Chondrocyte (in vitro differentiated cells): ENCODE results near the gene SNUPN. TPM values are rescaled to one million over a fixed set of nuclear protein-coding genes. Genes with fewer than 3 reads are reported as not detected.
A peak's percentile ranks its signal among the peaks of the same experiment; 100 is the strongest.

Source experiments
- DNase-seq: peaks from one replicate; pipeline ENCODE4 v3.0.0; 2021; ENCODE audit warnings: mixed read lengths, low spot score
- H3K27ac Mint-ChIP-seq: one replicate; pipeline ENCODE4 v1.8.0; 2021; ENCODE audit warnings: mild to moderate bottlenecking, moderate library complexity, mixed read lengths; ENCODE audit not compliant: unreplicated experiment
- H3K27me3 Mint-ChIP-seq: 2 replicates; pipeline ENCODE4 v1.8.0; 2021; ENCODE audit warnings: low read depth, mixed read lengths
- H3K36me3 Mint-ChIP-seq: 2 replicates; pipeline ENCODE4 v1.8.0; 2021; ENCODE audit warnings: low read depth, mixed read lengths
- H3K4me1 Mint-ChIP-seq: 2 replicates; pipeline ENCODE4 v1.8.0; 2021; ENCODE audit warnings: low read depth, mild to moderate bottlenecking, mixed read lengths
- H3K4me3 Mint-ChIP-seq: one replicate; pipeline ENCODE4 v1.8.0; 2021; ENCODE audit warnings: mild to moderate bottlenecking, moderate library complexity, mixed read lengths; ENCODE audit not compliant: unreplicated experiment
- H3K9me3 Mint-ChIP-seq: 2 replicates; pipeline ENCODE4 v1.8.0; 2021; ENCODE audit warnings: low read depth, mixed read lengths
- total RNA-seq: library from RNA; stranded (reverse); gene quantifications from 3 replicates; pipeline ENCODE4 v1.2.1, GENCODE V29; 2021
- TF ChIP-seq, protein P1 (sequence below): fragments of 200-600 bp; sonication (generic); IDR thresholded peaks from 2 replicates; pipeline ENCODE4 v1.5.0; 2021; ENCODE audit warnings: antibody characterized with exemption, mild to moderate bottlenecking, moderate library complexity

The SNUPN gene
- total RNA-seq, 1 donor from 2014 or later = 21.7 TPM

DNA sequence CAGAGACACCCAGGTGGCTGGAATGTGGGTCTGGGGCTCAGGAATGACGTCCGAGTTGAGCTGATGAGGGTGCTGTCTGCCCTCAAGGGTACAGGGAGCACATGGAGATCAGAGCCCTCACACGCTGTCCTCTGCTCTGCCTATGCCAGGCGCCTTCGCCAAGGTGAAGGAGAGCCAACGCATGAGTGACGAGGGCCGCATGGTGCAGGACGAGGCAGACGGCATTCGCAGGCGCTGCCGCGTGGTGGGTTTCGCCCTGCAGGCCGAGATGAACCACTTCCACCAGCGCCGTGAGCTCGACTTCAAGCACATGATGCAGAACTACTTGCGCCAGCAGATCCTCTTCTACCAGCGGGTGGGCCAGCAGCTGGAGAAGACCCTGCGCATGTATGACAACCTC, 31.3 kb upstream of the SNUPN start:
- H3K9me3 Mint-ChIP-seq = no peaks in the 10 kb centered on the region
- H3K4me1 Mint-ChIP-seq = peaks cover 60% of the 10 kb centered on the region
- peaks cover 7% of the 10 kb centered on the region for H3K36me3 Mint-ChIP-seq
- H3K4me3 Mint-ChIP-seq = no peak overlapping the region
- no peak overlapping the region for H3K27ac Mint-ChIP-seq
- TF ChIP-seq, protein P1, sequence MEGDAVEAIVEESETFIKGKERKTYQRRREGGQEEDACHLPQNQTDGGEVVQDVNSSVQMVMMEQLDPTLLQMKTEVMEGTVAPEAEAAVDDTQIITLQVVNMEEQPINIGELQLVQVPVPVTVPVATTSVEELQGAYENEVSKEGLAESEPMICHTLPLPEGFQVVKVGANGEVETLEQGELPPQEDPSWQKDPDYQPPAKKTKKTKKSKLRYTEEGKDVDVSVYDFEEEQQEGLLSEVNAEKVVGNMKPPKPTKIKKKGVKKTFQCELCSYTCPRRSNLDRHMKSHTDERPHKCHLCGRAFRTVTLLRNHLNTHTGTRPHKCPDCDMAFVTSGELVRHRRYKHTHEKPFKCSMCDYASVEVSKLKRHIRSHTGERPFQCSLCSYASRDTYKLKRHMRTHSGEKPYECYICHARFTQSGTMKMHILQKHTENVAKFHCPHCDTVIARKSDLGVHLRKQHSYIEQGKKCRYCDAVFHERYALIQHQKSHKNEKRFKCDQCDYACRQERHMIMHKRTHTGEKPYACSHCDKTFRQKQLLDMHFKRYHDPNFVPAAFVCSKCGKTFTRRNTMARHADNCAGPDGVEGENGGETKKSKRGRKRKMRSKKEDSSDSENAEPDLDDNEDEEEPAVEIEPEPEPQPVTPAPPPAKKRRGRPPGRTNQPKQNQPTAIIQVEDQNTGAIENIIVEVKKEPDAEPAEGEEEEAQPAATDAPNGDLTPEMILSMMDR = no peak
- no peaks in the 10 kb centered on the region for H3K27me3 Mint-ChIP-seq
- no peak for DNase-seq

DNA sequence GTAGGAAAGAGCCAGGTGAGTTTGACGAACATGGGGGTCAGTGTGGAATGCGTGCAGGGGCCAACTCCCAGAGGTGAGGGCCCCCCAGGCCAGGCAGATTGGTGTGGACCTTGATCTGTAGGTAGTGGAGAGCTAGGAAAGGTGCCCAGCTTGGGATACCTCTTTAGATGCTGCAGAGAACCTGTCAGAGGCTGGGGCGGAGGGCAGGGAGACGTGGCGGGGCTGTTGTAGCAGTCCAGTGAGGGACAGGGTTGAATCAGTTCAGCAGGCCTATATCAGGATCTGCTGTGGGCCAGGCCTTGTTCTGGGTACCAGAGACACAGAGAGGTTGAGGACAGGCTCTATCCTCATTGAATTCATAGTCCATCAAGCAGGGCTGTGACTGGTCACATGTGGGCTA, 30.8 kb upstream of the SNUPN start:
- Mint-ChIP-seq H3K9me3 (no peaks in the 10 kb centered on the region), H3K4me1 (peaks cover 60% of the 10 kb centered on the region), H3K27ac (no peak overlapping the region), H3K27me3 (no peaks in the 10 kb centered on the region), H3K4me3 (no peak overlapping the region), H3K36me3 (peaks cover 7% of the 10 kb centered on the region)
- no peak for DNase-seq
- TF ChIP-seq, protein P1 = no peak

DNA sequence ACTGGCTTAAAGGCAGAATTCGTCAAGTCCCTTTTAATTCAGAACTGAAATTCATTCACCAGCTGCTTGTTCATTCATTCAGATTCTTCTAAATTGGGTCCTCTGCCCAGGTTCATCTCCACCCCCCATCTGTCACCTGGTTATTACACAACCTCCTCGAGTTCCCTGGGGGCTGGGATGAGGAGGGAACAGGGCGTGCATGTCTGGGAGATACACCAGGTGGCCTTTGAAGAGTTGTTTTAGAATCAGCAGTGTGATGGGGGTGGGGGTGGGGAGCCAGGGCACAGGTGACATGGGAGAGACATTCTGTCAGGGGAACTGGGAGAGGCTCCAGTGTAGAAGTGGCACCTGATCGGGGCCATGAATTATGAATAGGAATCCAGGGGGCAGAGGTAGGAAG, 30.4 kb upstream of the SNUPN start:
- no peaks in the 10 kb centered on the region for H3K27me3 Mint-ChIP-seq
- DNase-seq = no peak
- peaks cover 60% of the 10 kb centered on the region for H3K4me1 Mint-ChIP-seq
- no peak overlapping the region for H3K4me3 Mint-ChIP-seq
- H3K9me3 Mint-ChIP-seq = no peaks in the 10 kb centered on the region
- H3K27ac Mint-ChIP-seq = no peak overlapping the region
- peaks cover 11% of the 10 kb centered on the region for H3K36me3 Mint-ChIP-seq
- TF ChIP-seq, protein P1 = no peak

DNA sequence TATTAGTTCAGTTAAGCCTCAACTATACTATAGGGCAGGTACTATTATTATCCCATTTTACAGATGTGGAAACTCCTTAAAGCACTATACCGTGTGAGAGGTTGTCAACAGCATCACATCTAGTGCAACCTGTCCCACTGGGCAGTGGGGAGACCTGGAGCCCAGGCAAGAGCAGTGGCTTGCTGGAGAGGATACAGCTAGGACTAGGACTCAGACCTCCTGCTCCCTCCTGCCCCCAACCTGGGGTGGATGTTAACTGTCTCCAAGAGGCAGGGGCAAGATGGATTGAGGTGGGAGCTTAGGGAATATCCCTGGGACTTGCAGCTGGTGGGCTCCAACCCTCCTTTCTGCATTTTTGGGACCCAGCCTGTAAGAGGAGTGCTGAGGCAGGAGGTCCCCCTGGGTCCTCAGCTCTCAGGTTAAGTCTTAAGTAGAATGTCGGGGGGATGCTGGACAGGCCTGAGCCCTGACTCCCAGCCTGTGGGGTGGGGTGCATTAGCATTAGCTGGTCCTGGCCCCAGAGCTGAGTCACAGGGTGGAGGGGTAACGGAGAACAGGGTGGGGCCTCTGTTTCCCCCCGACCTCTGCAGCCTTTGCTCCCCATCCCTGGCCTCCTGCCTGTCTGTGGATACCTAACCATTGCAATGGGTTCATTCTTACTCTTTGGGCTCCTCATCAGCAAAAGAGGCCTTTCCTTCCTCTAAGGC, 28.8 kb upstream of the SNUPN start:
- Mint-ChIP-seq H3K9me3 (no peaks in the 10 kb centered on the region), H3K4me1 (peaks cover 61% of the 10 kb centered on the region), H3K36me3 (peaks cover 13% of the 10 kb centered on the region), H3K4me3 (no peak overlapping the region), H3K27ac (no peak overlapping the region), H3K27me3 (no peaks in the 10 kb centered on the region)
- no peak for DNase-seq
- TF ChIP-seq, protein P1 = no peak

DNA sequence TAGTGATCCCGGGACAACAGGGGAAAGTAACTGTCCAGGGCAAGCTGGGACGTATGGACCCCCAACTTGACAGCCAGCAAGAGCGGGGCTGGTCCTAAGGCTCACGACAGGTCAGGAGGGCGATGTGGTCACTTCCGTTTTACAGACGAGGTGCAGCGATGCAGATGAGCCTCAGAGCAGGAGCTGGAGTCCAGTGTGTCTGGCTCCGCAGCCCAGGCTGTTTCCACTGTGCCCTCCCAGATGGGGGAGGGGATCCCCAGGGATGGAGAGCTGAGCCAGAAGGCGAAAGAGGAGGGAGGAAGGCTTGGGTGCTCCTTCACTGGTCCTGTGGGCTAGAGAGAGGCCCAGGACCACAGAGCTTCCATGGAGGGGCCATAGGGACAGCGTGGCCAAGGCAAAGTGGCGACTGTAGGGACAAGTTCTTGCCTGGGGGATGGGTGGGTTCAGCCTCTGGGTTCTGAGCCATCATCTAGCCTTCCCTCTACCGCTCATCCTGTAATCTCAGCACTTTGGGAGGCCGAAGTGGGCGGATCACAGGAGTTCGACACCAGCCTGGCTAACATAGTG, 27.9 kb upstream of the SNUPN start:
- Mint-ChIP-seq H3K9me3 (no peaks in the 10 kb centered on the region), H3K4me1 (peaks cover 70% of the 10 kb centered on the region), H3K36me3 (peaks cover 14% of the 10 kb centered on the region), H3K27me3 (no peaks in the 10 kb centered on the region), H3K4me3 (no peak overlapping the region), H3K27ac (peak overlapping the region; percentile 8)
- DNase-seq = no peak
- TF ChIP-seq, protein P1 = no peak
